Common myeloid progenitor, CD34-positive (primary cell): Measurements from ENCODE around the gene ZNF74.
"Not testable (repeated sequence)": the region's sequence is repeated elsewhere in the genome, so short reads cannot be mapped to it uniquely, and the experiment has no call there.

ENCODE experiments used
- CTCF ChIA-PET: fragments of 350-600 bp; sonication (Branson Sonifier 250); formaldehyde crosslinking; loops from one replicate; lab custom pipeline; 2021; ENCODE audit warnings: antibody characterized with exemption; lab: Charles Lee
- POLR2A ChIA-PET: fragments of 350-600 bp; sonication (Branson Sonifier 250); formaldehyde crosslinking; loops from one replicate; lab custom pipeline; 2021; ENCODE audit warnings: antibody characterized with exemption; lab: Charles Lee
- DNase-seq, 3 donors: peaks; one replicate each; pipeline versions ENCODE4 v3.0.0 to v3.0.0-alpha.2; 2013
- H3K27ac ChIP-seq, 2 experiments: 1 replicate in 1 of 2; 2 replicates in 1 of 2; pipeline ENCODE4 v1.7.0; 2013; ENCODE audit warnings: inconsistent platforms in 2 of 2, low read length in 2 of 2, mild to moderate bottlenecking in 2 of 2, low read depth in 1 of 2, moderate library complexity in 1 of 2; ENCODE audit not compliant: severe bottlenecking in 2 of 2, insufficient read depth in 1 of 2, poor library complexity in 1 of 2
- H3K27me3 ChIP-seq, 5 experiments: replicated peaks in 2 of 5; 1 replicate in 3 of 5; 2 replicates in 2 of 5; pipeline versions ENCODE4 v1.6.1 to v1.7.0; 2013; ENCODE audit warnings: low read length in 4 of 5, mild to moderate bottlenecking in 2 of 5, moderate library complexity in 2 of 5, inconsistent platforms in 1 of 5; ENCODE audit not compliant: insufficient read depth in 5 of 5, control insufficient read depth in 4 of 5
- H3K36me3 ChIP-seq, 4 experiments: 1 replicate in 2 of 4; 2 replicates in 2 of 4; pipeline versions ENCODE4 v1.6.1 to v1.7.0; 2013; ENCODE audit warnings: low read length in 3 of 4, control low read depth in 1 of 4, mild to moderate bottlenecking in 1 of 4; ENCODE audit not compliant: control insufficient read depth in 4 of 4, insufficient read depth in 4 of 4
- H3K4me1 ChIP-seq, 4 experiments: 1 replicate in 3 of 4; 2 replicates in 1 of 4; pipeline versions ENCODE4 v1.6.1 to v1.7.1; 2013; ENCODE audit warnings: low read length in 3 of 4, mild to moderate bottlenecking in 3 of 4, control low read depth in 1 of 4, inconsistent platforms in 1 of 4, moderate library complexity in 1 of 4; ENCODE audit not compliant: control insufficient read depth in 4 of 4, insufficient read depth in 4 of 4; ENCODE audit errors: control extremely low read depth in 1 of 4
- H3K4me3 ChIP-seq, 7 experiments: 1 replicate in 4 of 7; 2 replicates in 3 of 7; pipeline versions ENCODE4 v1.5.1 to v1.7.0; 2013; ENCODE audit warnings: mild to moderate bottlenecking in 7 of 7, low read length in 6 of 7, moderate library complexity in 6 of 7, inconsistent platforms in 2 of 7, low read depth in 2 of 7, control low read depth in 1 of 7; ENCODE audit not compliant: insufficient read depth in 4 of 7, control insufficient read depth in 1 of 7; ENCODE audit errors: extremely low read depth in 1 of 7
- H3K9me3 ChIP-seq, 5 experiments: 1 replicate in 4 of 5; 2 replicates in 1 of 5; pipeline versions ENCODE4 v1.6.1 to v1.7.1; 2013; ENCODE audit warnings: low read length in 4 of 5, mild to moderate bottlenecking in 2 of 5, inconsistent platforms in 1 of 5, low read depth in 1 of 5, moderate library complexity in 1 of 5; ENCODE audit not compliant: control insufficient read depth in 4 of 5, insufficient read depth in 2 of 5; ENCODE audit errors: control extremely low read depth in 1 of 5
- WGBS: methylation state at CpG from one replicate; pipeline ENCODE4 v1.1.5; 2013; ENCODE audit not compliant: insufficient coverage; 5-methylcytosine and 5-hydroxymethylcytosine counted together

The ZNF74 gene

GRCh38 chr22:20376281-20376680 lies 17.7 kb upstream of the ZNF74 start:
- H3K27ac ChIP-seq, CTCF ChIA-PET, H3K4me1 ChIP-seq, DNase-seq, H3K27me3 ChIP-seq, H3K4me3 ChIP-seq, POLR2A ChIA-PET, H3K9me3 ChIP-seq, H3K36me3 ChIP-seq: not testable (repeated sequence)
- 97% methylated on average over 4 of the region's 8 CpGs for WGBS

- H3K36me3 ChIP-seq, CTCF ChIA-PET, H3K27ac ChIP-seq, H3K4me1 ChIP-seq, POLR2A ChIA-PET, H3K9me3 ChIP-seq, H3K4me3 ChIP-seq, DNase-seq, H3K27me3 ChIP-seq: not testable (repeated sequence)
- 96% methylated on average over 8 of the region's 11 CpGs for WGBS
Observed at GRCh38 chr22:20376983-20377382, 17.0 kb upstream of the ZNF74 start.

- WGBS: 58% methylated on average over 2 of the region's 4 CpGs
- ChIA-PET POLR2A (no interaction called here), CTCF (no interaction called here)
- Histone ChIP-seq H3K36me3 (no peaks in the 10 kb centered on the region), H3K4me3 (no peak overlapping the region), H3K27me3 (peaks cover 0 to 3% (median 0%) of the 10 kb centered on the region in 5 experiments), H3K27ac (no peak overlapping the region), H3K9me3 (no peaks in the 10 kb centered on the region), H3K4me1 (peaks cover 0 to 4% (median 0%) of the 10 kb centered on the region in 4 experiments)
- DNase-seq: no peak
Observed at GRCh38 chr22:20378110-20378509, 15.8 kb upstream of the ZNF74 start.

- CTCF ChIA-PET, POLR2A ChIA-PET, H3K36me3 ChIP-seq, H3K9me3 ChIP-seq, DNase-seq, H3K4me1 ChIP-seq, H3K27me3 ChIP-seq, H3K4me3 ChIP-seq, H3K27ac ChIP-seq: not testable (repeated sequence)
- 100% methylated on average over 3 of the region's 5 CpGs for WGBS
Observed at GRCh38 chr22:20378684-20379083, 15.3 kb upstream of the ZNF74 start.

GRCh38 chr22:20380486-20380885 lies 13.5 kb upstream of the ZNF74 start:
- POLR2A ChIA-PET: no interaction called here
- DNase-seq: no peak
- H3K4me1 ChIP-seq: peaks cover 0 to 4% (median 0%) of the 10 kb centered on the region in 4 experiments
- 92% methylated on average over 1 of the region's 1 CpG for WGBS
- no peak overlapping the region for H3K27ac ChIP-seq
- CTCF ChIA-PET: no interaction called here
- H3K4me3 ChIP-seq: no peak overlapping the region
- H3K36me3 ChIP-seq: no peaks in the 10 kb centered on the region
- H3K9me3 ChIP-seq: no peaks in the 10 kb centered on the region
- peaks cover 0 to 5% (median 0%) of the 10 kb centered on the region in 5 experiments for H3K27me3 ChIP-seq

- Histone ChIP-seq H3K4me3 (no peak overlapping the region), H3K27me3 (peaks cover 0 to 5% (median 0%) of the 10 kb centered on the region in 5 experiments), H3K9me3 (no peaks in the 10 kb centered on the region), H3K4me1 (no peaks in the 10 kb centered on the region), H3K36me3 (no peaks in the 10 kb centered on the region), H3K27ac (no peak overlapping the region)
- POLR2A ChIA-PET: no interaction called here
- no peak for DNase-seq
- 97% methylated on average over 6 of the region's 9 CpGs for WGBS
- CTCF ChIA-PET: interaction anchor here (1.6 kb wide), 1 partner anchor 13 kb away, joined by 3 read pairs; no protein-coding TSS in a partner anchor
Observed at GRCh38 chr22:20383538-20383937, 10.4 kb upstream of the ZNF74 start.

- Histone ChIP-seq H3K27ac (no peak overlapping the region), H3K27me3 (peaks cover 0 to 5% (median 0%) of the 10 kb centered on the region in 5 experiments), H3K4me3 (no peak overlapping the region), H3K36me3 (no peaks in the 10 kb centered on the region), H3K4me1 (no peaks in the 10 kb centered on the region), H3K9me3 (peaks cover 0 to 2% (median 0%) of the 10 kb centered on the region in 5 experiments)
- POLR2A ChIA-PET: no interaction called here
- DNase-seq: no peak
- CTCF ChIA-PET: interaction anchor here (1.6 kb wide), 1 partner anchor 12 kb away, joined by 3 read pairs; no protein-coding TSS in a partner anchor
- 75% methylated on average over 2 of the region's 2 CpGs for WGBS
Observed at GRCh38 chr22:20384171-20384570, 9.8 kb upstream of the ZNF74 start.
